ENCODE results near the gene HNRNPK.

Gene HNRNPK

DNA sequence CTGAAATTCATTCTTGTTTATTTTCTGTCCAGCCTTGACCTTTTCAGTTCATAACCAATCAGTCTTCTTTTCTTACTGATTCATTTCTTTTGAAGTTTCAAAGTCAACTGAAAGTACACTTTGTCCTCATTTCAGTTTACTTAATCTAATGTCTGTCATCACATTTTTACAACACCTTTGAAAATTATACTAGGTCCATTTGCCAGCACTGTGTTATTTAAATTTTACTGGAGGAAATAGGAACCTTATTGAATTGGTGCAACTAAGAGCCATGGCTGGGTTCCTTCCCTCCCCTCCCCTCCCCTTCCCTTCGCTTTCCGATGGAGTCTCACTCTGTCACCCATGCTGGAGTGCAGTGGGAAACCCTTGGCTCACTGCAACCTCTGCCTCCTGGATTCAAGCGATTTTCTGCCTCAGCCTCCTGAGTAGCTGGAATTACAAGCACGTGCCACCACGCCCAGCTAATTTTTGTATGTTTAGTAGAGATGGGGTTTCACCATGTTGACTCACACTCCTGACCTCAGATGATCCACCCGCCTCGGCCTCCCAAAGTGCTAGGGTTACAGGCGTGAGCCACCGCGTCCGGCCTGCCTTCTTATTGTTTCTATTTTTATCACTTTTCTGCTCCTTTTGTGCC, 6.9 kb upstream of the HNRNPK start:
- Histone ChIP-seq H3K27me3 (ENCODE audit: low read length) (no peaks in the 10 kb centered on the region), H3K36me3 (ENCODE audit: low read length) (peaks cover 12% of the 10 kb centered on the region; the same call in 1 of the 2 replicates), H4K20me1 (ENCODE audit: low read depth, low read length) (peaks cover 15% of the 10 kb centered on the region; the same call in 1 of the 2 replicates), H3K79me2 (ENCODE audit: insufficient read depth, low read length) (peaks cover 99% of the 10 kb centered on the region), H3K9ac (ENCODE audit: low read length) (no peak overlapping the region), H3K27ac (ENCODE audit: low read depth, low read length) (peak overlapping the region; percentile 72; the same call in 1 of the 2 replicates), H3K4me3 (ENCODE audit: insufficient read depth, low read length, poor library complexity, severe bottlenecking) (no peak overlapping the region), H3F3A (ENCODE audit: insufficient read depth) (peaks cover 20% of the 10 kb centered on the region; the same call in 1 of the 2 replicates), H3K4me2 (ENCODE audit: low read depth, low read length, poor library complexity, severe bottlenecking) (peak overlapping the region; percentile 93), H3K9me2 (replicated peaks; ENCODE audit: insufficient read depth, low read length) (no peaks in the 10 kb centered on the region), H3K9me3 (ENCODE audit: insufficient read depth, low read length) (no peaks in the 10 kb centered on the region), H2AFZ (ENCODE audit: low read depth, low read length, severe bottlenecking) (no peak overlapping the region)
- no peak for TF ChIP-seq EZH2phosphoT487 (conservative IDR thresholded peaks at IDR 0.05; ENCODE audit: low read length)
- TF ChIP-seq, protein P1, sequence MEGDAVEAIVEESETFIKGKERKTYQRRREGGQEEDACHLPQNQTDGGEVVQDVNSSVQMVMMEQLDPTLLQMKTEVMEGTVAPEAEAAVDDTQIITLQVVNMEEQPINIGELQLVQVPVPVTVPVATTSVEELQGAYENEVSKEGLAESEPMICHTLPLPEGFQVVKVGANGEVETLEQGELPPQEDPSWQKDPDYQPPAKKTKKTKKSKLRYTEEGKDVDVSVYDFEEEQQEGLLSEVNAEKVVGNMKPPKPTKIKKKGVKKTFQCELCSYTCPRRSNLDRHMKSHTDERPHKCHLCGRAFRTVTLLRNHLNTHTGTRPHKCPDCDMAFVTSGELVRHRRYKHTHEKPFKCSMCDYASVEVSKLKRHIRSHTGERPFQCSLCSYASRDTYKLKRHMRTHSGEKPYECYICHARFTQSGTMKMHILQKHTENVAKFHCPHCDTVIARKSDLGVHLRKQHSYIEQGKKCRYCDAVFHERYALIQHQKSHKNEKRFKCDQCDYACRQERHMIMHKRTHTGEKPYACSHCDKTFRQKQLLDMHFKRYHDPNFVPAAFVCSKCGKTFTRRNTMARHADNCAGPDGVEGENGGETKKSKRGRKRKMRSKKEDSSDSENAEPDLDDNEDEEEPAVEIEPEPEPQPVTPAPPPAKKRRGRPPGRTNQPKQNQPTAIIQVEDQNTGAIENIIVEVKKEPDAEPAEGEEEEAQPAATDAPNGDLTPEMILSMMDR (IDR thresholded peaks at IDR 0.05; ENCODE audit: insufficient read depth, low read length, poor library complexity, severe bottlenecking) = no peak

DNA sequence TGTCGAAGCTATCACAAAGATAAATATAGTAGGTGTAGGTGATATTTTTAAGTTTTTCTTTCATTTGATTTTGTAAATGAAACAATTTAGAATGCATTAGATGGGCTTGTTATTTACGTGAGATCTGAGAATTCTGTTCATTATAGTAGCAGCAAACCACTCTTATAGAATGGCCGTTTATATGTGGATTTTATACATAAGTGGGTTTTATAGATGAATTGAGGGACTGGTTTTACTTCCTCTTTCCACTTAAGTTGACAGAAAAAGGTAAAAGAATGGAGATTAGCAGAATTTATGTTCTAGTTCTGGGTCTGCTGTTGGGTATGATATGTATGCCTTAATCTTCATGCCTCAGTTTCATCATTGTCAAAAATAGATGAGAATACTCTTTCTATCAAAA, 6.2 kb upstream of the HNRNPK start:
- Histone ChIP-seq H2AFZ (ENCODE audit: low read depth, low read length, severe bottlenecking) (no peak overlapping the region), H3K4me3 (ENCODE audit: insufficient read depth, low read length, poor library complexity, severe bottlenecking) (peak overlapping the region; percentile 27), H4K20me1 (ENCODE audit: low read depth, low read length) (peaks cover 15% of the 10 kb centered on the region; the same call in 1 of the 2 replicates), H3F3A (ENCODE audit: insufficient read depth) (peaks cover 23% of the 10 kb centered on the region; the same call in 1 of the 2 replicates), H3K9me3 (ENCODE audit: insufficient read depth, low read length) (no peaks in the 10 kb centered on the region), H3K4me2 (ENCODE audit: low read depth, low read length, poor library complexity, severe bottlenecking) (peak overlapping the region; percentile 93), H3K9me2 (replicated peaks; ENCODE audit: insufficient read depth, low read length) (no peaks in the 10 kb centered on the region), H3K27ac (ENCODE audit: low read depth, low read length) (peak overlapping the region; percentile 72), H3K9ac (ENCODE audit: low read length) (peak overlapping the region; percentile 2), H3K79me2 (ENCODE audit: insufficient read depth, low read length) (peaks cover 99% of the 10 kb centered on the region), H3K27me3 (ENCODE audit: low read length) (no peaks in the 10 kb centered on the region), H3K36me3 (ENCODE audit: low read length) (peaks cover 12% of the 10 kb centered on the region; the same call in 1 of the 2 replicates)
- no peak for TF ChIP-seq EZH2phosphoT487 (conservative IDR thresholded peaks at IDR 0.05; ENCODE audit: low read length)
- TF ChIP-seq, protein P1 (IDR thresholded peaks at IDR 0.05; ENCODE audit: insufficient read depth, low read length, poor library complexity, severe bottlenecking) = no peak

DNA sequence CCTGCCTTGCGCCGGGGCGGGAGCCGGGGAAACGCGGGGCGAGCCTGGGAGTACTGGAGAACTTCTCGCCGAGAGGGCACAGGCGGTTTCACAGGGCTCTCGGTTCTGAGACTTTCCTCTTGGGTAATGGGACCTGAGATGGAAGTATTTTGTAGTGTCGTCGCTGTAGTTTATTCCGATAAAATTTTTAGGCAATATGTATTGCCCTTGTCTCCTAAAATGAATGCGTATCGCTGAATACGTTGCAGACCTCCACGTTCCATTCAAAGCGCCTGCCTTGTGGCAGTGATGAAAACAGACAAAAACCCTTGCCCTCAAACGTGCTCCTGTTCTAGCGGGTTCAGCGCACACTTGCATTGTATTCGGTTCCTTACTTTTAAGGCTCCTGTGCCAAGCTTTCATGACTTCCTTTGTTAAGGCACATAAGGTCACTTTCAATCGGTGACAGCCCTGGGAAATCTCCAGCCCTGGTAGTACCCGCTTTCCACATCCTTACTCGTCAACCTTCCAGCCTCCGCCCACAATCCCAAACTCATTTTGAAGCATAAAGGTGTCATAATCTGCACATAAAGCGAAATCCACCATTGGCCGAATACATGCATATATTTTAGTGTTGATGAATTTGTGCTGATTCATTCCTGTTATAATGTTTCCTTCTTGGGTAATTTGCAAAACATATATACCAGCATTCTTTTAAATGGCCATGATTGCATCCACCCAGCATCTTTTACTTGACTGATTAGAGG, 1.3 kb upstream of the HNRNPK start:
- Histone ChIP-seq H3K4me2 (ENCODE audit: low read depth, low read length, poor library complexity, severe bottlenecking) (peak overlapping the region; percentile 93), H3K27ac (ENCODE audit: low read depth, low read length) (peak overlapping the region; percentile 87), H2AFZ (ENCODE audit: low read depth, low read length, severe bottlenecking) (no peak overlapping the region), H3K79me2 (ENCODE audit: insufficient read depth, low read length) (peaks cover 94% of the 10 kb centered on the region), H4K20me1 (ENCODE audit: low read depth, low read length) (peaks cover 29% of the 10 kb centered on the region), H3K9me3 (ENCODE audit: insufficient read depth, low read length) (no peaks in the 10 kb centered on the region), H3K9me2 (replicated peaks; ENCODE audit: insufficient read depth, low read length) (no peaks in the 10 kb centered on the region), H3K9ac (ENCODE audit: low read length) (peak overlapping the region; percentile 96), H3K36me3 (ENCODE audit: low read length) (peaks cover 29% of the 10 kb centered on the region), H3F3A (ENCODE audit: insufficient read depth) (peaks cover 42% of the 10 kb centered on the region), H3K4me3 (ENCODE audit: insufficient read depth, low read length, poor library complexity, severe bottlenecking) (peak overlapping the region; percentile 99), H3K27me3 (ENCODE audit: low read length) (no peaks in the 10 kb centered on the region)
- no peak for TF ChIP-seq EZH2phosphoT487 (conservative IDR thresholded peaks at IDR 0.05; ENCODE audit: low read length)
- TF ChIP-seq, protein P1 (IDR thresholded peaks at IDR 0.05; ENCODE audit: insufficient read depth, low read length, poor library complexity, severe bottlenecking) = no peak

Data from SU-DHL-6 (cell line).